GM12872 (cell line): ENCODE results near the gene MS4A5.

Experiments used
- TF ChIP-seq, protein P1 (sequence below): IDR thresholded peaks from 3 replicates; pipeline ENCODE4 v1.5.1; 2011; ENCODE audit warnings: low read depth, mild to moderate bottlenecking, low read length, moderate library complexity; ENCODE audit not compliant: insufficient read depth

The MS4A5 gene

DNA sequence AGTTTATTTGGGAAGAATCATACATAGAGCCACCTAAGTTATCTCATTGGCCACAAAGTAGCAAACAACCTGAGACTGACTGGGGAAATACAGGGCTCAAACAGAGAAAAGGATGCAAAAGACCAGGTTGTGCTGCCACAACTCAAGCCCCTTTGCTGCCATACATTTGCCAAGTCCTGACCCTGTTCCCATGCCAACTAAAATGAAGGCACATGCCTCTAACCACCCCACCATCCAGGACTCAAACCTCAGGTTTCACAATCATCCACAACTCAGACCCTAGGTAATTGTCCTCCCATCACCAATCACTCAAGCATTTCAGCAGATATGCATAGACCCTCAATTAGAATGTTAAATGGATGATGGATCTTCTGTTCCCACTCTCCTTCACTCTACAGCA, 24.8 kb downstream of the MS4A5 start:
- TF ChIP-seq, protein P1, sequence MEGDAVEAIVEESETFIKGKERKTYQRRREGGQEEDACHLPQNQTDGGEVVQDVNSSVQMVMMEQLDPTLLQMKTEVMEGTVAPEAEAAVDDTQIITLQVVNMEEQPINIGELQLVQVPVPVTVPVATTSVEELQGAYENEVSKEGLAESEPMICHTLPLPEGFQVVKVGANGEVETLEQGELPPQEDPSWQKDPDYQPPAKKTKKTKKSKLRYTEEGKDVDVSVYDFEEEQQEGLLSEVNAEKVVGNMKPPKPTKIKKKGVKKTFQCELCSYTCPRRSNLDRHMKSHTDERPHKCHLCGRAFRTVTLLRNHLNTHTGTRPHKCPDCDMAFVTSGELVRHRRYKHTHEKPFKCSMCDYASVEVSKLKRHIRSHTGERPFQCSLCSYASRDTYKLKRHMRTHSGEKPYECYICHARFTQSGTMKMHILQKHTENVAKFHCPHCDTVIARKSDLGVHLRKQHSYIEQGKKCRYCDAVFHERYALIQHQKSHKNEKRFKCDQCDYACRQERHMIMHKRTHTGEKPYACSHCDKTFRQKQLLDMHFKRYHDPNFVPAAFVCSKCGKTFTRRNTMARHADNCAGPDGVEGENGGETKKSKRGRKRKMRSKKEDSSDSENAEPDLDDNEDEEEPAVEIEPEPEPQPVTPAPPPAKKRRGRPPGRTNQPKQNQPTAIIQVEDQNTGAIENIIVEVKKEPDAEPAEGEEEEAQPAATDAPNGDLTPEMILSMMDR = no peak

DNA sequence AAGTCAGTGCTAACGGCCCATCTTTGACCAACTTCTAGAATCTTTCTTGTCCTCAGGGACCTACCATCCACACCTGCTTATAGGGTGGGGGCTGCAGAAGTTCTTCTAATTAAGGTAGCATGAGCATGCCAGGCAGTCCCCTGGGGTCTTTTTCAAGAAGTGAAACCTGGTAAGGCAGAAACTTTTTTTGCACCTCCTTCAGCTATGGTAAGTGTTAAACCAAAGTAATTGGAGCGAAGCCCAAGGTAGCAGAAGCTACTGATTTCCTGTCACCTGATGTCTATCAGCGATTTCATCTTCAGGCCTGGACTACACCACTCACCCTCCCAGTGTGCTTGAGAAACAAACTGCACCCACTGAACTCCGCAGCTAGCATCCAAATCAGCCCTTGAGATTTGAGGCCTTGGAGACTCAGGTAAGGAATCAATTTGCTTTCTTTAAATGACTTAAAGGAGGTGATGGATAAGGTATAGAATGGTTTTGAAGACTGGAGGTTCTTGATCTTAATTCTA, 26.2 kb downstream of the MS4A5 start, which contains the start of gene MS4A1:
TSS of gene MS4A1 (plus strand) at position 317 of the 512 bp plus-strand sequence. CDS start 6,528 bp downstream, outside the sequence.
- TF ChIP-seq, protein P1 = no peak

DNA sequence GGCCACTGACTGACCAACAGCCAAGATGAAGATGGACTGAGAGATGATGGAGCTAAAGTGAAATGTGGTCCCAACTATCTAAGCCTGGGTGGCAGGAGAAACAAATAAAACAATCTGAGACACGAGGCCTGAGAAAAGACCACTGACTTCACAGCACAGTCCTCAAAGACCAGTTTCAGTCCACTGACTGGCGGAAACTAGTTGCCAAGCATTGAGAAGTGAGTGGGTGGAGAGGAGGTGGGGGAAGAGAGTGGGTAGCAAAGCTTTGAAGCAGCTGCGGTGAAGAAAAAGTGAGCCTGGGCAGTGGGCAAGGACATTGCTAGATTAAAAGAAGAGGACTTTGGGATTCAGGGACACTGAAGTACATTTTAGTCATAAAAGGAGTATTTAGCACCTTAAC, 28.2 kb downstream of the MS4A5 start:
- TF ChIP-seq, protein P1 = no peak

DNA sequence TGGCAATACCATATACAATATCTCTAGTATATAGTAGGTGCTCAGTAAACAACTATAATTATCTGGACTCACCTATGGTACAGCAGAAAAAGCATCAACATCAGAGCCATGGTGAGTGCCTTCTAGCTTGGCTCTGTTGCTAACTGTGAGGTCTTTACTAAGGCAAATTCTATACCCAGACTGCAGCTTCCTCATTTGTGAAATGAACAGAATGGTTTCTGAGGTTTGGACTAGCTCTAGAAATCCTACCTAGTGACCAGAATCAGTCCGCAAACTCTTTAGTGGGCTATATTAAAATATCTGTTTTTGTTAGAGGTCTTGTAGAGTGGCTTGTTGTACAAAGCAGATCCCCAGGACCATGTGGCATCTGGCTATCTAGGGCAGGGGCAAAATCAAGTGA, 30.0 kb downstream of the MS4A5 start:
- TF ChIP-seq, protein P1 = no peak

DNA sequence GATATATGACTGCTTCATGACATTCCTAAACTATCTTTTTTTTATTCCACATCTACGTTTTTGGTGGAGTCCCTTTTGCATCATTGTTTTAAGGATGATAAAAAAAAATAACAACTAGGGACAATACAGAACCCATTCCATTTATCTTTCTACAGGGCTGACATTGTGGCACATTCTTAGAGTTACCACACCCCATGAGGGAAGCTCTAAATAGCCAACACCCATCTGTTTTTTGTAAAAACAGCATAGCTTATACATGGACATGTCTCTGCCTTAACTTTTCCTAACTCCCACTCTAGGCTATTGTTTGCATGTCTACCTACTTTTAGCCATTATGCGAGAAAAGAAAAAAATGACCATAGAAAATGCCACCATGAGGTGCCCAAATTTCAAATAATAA, 39.5 kb downstream of the MS4A5 start:
- TF ChIP-seq, protein P1 = no peak

DNA sequence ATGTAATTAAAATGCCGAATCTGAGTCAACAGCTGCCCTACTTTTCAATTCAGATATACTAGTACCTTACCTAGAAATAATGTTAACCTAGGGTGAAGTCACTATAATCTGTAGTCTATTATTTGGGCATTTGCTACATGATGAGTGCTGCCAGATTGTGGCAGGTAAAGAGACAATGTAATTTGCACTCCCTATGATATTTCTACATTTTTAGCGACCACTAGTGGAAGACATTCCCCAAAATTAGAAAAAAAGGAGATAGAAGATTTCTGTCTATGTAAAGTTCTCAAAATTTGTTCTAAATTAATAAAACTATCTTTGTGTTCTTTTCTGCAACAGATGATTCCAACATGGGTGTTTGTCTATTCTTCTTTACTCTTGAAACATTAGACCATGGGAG, 40.4 kb downstream of the MS4A5 start:
- TF ChIP-seq, protein P1 = no peak

DNA sequence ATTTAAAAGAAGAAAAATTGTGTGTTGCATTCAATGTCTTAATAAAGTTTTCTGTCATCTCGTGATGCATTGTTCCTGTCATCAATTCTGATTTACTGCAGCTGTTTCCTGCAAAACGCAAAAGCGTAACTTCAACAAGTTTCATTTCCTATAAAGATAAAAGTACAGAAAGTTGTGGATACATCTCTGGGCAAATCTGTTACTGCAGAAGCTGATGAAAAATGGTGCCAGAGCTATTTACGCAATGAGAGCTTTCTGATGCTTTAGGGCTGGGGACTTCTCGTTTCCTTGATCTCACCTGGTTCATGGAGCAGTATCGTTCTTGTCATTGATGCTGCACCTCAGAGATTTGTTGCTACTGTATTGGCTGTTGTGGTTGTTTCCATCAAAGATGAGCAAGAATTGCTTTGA, 47.7 kb downstream of the MS4A5 start:
- TF ChIP-seq, protein P1 = no peak

DNA sequence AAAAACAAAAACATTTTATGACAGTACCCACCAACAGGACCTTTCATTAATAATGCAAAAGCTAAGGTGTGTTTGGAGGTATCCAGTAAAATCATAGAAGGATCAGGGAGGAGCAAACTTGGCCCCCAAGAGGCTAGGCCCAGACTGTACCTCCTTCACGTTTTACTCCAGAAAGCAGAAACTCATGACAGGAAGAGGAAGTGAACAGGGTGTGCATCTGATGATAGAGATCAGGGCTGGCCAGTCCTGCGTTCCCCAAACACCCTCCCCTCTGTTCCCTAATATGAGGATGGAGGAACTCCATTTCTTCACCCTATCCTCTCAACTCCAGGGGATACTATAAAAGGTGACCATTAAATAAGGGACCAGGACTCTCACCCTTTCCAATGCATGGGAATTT, 53.0 kb downstream of the MS4A5 start:
- TF ChIP-seq, protein P1 = no peak
